ENCODE data around the gene ANKS1A. TPM values are rescaled to one million over a fixed set of nuclear protein-coding genes. Genes with fewer than 3 reads are reported as not detected.

ANKS1A gene
- total RNA-seq, 2 donors from 2014 or later, result 26.7 to 30.9 TPM

- Histone ChIP-seq H3K9me3 (peaks cover 0 to 4% of the 10 kb centered on the region in 2 donors), H3K27ac (no peak overlapping the region), H3K27me3 (no peaks in the 10 kb centered on the region), H3K36me3 (peaks cover 14% of the 10 kb centered on the region), H3K4me3 (no peak overlapping the region), H3K4me1 (peaks cover 0 to 17% of the 10 kb centered on the region in 2 donors)
- no peak for DNase-seq (ENCODE audit: low spot score)
- TF ChIP-seq, protein P1, sequence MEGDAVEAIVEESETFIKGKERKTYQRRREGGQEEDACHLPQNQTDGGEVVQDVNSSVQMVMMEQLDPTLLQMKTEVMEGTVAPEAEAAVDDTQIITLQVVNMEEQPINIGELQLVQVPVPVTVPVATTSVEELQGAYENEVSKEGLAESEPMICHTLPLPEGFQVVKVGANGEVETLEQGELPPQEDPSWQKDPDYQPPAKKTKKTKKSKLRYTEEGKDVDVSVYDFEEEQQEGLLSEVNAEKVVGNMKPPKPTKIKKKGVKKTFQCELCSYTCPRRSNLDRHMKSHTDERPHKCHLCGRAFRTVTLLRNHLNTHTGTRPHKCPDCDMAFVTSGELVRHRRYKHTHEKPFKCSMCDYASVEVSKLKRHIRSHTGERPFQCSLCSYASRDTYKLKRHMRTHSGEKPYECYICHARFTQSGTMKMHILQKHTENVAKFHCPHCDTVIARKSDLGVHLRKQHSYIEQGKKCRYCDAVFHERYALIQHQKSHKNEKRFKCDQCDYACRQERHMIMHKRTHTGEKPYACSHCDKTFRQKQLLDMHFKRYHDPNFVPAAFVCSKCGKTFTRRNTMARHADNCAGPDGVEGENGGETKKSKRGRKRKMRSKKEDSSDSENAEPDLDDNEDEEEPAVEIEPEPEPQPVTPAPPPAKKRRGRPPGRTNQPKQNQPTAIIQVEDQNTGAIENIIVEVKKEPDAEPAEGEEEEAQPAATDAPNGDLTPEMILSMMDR (IDR thresholded peaks at IDR 0.05), result no peak
These were observed 78.4 kb downstream of the ANKS1A start for GRCh38 chr6:34967461-34967860.

DNA sequence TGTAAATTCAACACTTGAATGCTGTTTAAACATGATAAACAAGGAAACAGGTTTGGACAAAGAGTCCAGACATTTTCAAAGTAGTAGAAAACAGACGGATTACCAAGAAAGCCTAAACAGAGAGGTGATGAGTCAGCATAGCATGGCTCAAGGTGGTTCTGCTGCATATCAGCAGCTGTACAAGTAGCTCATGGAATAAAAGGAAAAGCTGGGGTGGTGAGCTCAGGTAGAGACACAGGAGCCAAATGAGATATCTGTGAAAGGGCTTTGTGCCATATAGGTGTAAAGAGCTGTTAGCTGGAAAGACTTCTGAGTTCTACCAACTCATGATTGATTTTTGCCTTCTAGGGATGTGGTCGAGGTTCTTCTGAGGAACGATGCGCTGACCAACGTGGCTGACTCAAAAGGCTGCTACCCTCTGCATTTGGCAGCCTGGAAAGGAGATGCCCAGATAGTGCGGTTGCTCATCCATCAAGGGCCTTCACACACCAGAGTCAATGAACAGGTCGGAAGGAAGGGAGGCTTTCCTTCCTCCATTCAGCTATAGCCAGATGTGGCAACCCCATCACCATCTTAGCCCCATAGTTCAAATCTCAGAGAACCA, 80.7 kb downstream of the ANKS1A start:
- TF ChIP-seq, protein P1 (IDR thresholded peaks at IDR 0.05), result no peak
- H3K36me3 ChIP-seq, result peaks cover 14% of the 10 kb centered on the region
- peaks cover 0 to 6% of the 10 kb centered on the region in 2 donors for H3K4me1 ChIP-seq
- H3K9me3 ChIP-seq, result peaks cover 0 to 4% of the 10 kb centered on the region in 2 donors
- H3K4me3 ChIP-seq, result no peak overlapping the region
- no peaks in the 10 kb centered on the region for H3K27me3 ChIP-seq
- no peak for DNase-seq (ENCODE audit: low spot score)
- H3K27ac ChIP-seq, result no peak overlapping the region

DNA sequence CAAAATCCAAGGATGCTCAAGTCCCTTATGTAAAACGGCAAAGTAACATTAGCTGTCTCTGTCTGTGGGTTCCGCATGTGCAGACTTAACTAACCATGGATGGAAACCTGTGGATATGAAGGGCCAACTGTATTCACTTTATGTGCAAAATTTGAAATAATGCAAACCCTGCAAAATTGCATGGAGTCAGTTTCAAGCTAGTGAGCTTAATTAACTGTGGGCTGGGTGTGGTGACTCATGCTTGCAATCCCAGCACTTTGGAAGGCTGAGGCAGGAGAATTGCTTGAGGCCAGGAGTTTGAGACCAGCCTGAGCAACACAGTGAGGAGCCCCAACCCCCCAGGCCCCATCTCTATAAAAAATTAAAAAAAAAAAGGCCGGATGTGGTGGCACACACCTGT, 81.4 kb downstream of the ANKS1A start:
- TF ChIP-seq, protein P1 (IDR thresholded peaks at IDR 0.05), result no peak

DNA sequence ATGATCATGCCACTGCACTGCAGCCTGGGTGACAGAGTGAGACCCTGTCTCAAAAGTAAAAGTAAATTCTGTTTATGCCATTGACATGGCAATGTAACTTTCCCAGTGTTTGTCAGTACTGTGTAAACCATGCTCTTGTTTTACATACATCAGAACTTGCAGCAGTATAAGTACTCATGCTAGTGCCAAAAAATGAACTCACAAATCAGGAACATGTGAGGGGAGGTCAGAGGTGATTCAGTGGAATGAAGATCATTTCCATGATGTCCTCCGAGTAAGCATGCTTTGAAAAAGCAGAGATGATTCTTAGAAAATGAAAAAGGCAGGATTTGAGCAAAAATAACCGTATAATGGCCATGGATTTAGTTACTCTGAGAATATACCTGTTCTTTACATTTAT, 81.9 kb downstream of the ANKS1A start:
- Histone ChIP-seq H3K4me1 (no peaks in the 10 kb centered on the region), H3K27ac (no peak overlapping the region), H3K9me3 (no peaks in the 10 kb centered on the region), H3K36me3 (peaks cover 14% of the 10 kb centered on the region), H3K27me3 (no peaks in the 10 kb centered on the region), H3K4me3 (no peak overlapping the region)
- TF ChIP-seq, protein P1 (IDR thresholded peaks at IDR 0.05), result no peak
- DNase-seq (ENCODE audit: low spot score), result no peak

More for the DNA sequence above, 81.4 kb downstream of the ANKS1A start:
- Histone ChIP-seq H3K4me1 (no peaks in the 10 kb centered on the region), H3K27ac (no peak overlapping the region), H3K36me3 (peaks cover 14% of the 10 kb centered on the region), H3K4me3 (no peak overlapping the region), H3K9me3 (peaks cover 0 to 3% of the 10 kb centered on the region in 2 donors), H3K27me3 (no peaks in the 10 kb centered on the region)
- no peak for DNase-seq (ENCODE audit: low spot score)

GRCh38 chr6:34973547-34974248, 84.6 kb downstream of the ANKS1A start:
- no peaks in the 10 kb centered on the region for H3K9me3 ChIP-seq
- H3K4me3 ChIP-seq, result no peak overlapping the region
- no peak overlapping the region for H3K27ac ChIP-seq
- no peaks in the 10 kb centered on the region for H3K4me1 ChIP-seq
- TF ChIP-seq, protein P1 (IDR thresholded peaks at IDR 0.05), result peak in 1 of 2 donors; percentile 29
- no peaks in the 10 kb centered on the region for H3K27me3 ChIP-seq
- peaks cover 14% of the 10 kb centered on the region for H3K36me3 ChIP-seq
- DNase-seq (ENCODE audit: low spot score), result no peak
